Cardiac septum (tissue), 1 donor: ENCODE measurements around the gene CAMK4. TPM values are rescaled to one million over a fixed set of nuclear protein-coding genes. Genes with fewer than 3 reads are reported as not detected.
"Not testable (repeated sequence)": the region's sequence is repeated elsewhere in the genome, so short reads cannot be mapped to it uniquely, and the experiment has no call there.

Experiments used
- DNase-seq: peaks from one replicate; pipeline ENCODE4 v3.0.0-alpha.2; 2020; ENCODE audit warnings: low spot score
- intact Hi-C: fragments of 100-400 bp; cut with DNase I; formaldehyde crosslinking; loops from one replicate; pipeline ENCODE4 v1.14.0; 2022
- total RNA-seq: library from RNA; stranded (reverse); fragmentation: NEBNext Ultra II Directional; extraction: Animal tissue kit (Norgen Biotek cat#: 25700); gene quantifications from one replicate; pipeline ENCODE4 v1.2.1, GENCODE V29; 2021
- donor health status: DM: no; HTN: no; CAD: no.

Gene CAMK4
- total RNA-seq, 1 donor from 2014 or later, result 0.48 TPM

GRCh38 chr5:111299831-111300432 lies 75.7 kb downstream of the CAMK4 start:
- intact Hi-C loops, result no loop called here
- no peak for DNase-seq

GRCh38 chr5:111301264-111301663 lies 77.1 kb downstream of the CAMK4 start:
- DNase-seq, result no peak
- intact Hi-C loops, result no loop called here

- intact Hi-C loops, DNase-seq: not testable (repeated sequence)
Observed at GRCh38 chr5:111302043-111302442, 77.9 kb downstream of the CAMK4 start.

GRCh38 chr5:111308951-111309350 lies 84.8 kb downstream of the CAMK4 start:
- intact Hi-C loops, result no loop called here
- DNase-seq, result no peak

- no peak for DNase-seq
Observed at GRCh38 chr5:111309384-111309783, 85.2 kb downstream of the CAMK4 start.

GRCh38 chr5:111310711-111311620 lies 86.8 kb downstream of the CAMK4 start:
- no peak for DNase-seq
- intact Hi-C loops, result no loop called here

More at GRCh38 chr5:111309384-111309783, 85.2 kb downstream of the CAMK4 start:
- intact Hi-C loops, result no loop called here

- no peak for DNase-seq
- intact Hi-C loops, result no loop called here
Observed at GRCh38 chr5:111311666-111312065, 87.5 kb downstream of the CAMK4 start.

- intact Hi-C loops, result no loop called here
- no peak for DNase-seq
Observed at GRCh38 chr5:111313017-111313724, 89.0 kb downstream of the CAMK4 start.

- intact Hi-C loops, result no loop called here
- DNase-seq, result no peak
Observed at GRCh38 chr5:111320953-111321352, 96.8 kb downstream of the CAMK4 start.

GRCh38 chr5:111321376-111321775 lies 97.2 kb downstream of the CAMK4 start:
- DNase-seq, result no peak
- intact Hi-C loops, result no loop called here

GRCh38 chr5:111326551-111326950 lies 102.4 kb downstream of the CAMK4 start:
- DNase-seq, result no peak
- intact Hi-C loops, result no loop called here

GRCh38 chr5:111337133-111337532 lies 112.9 kb downstream of the CAMK4 start:
- DNase-seq, result no peak

GRCh38 chr5:111337688-111338087 lies 113.5 kb downstream of the CAMK4 start:
- no peak for DNase-seq
- intact Hi-C loops, result no loop called here

More at GRCh38 chr5:111337133-111337532, 112.9 kb downstream of the CAMK4 start:
- intact Hi-C loops, result no loop called here

GRCh38 chr5:111345731-111346130 lies 121.5 kb downstream of the CAMK4 start:
- intact Hi-C loops, result no loop called here
- DNase-seq, result no peak

GRCh38 chr5:111347021-111347420 lies 122.8 kb downstream of the CAMK4 start:
- DNase-seq, result no peak
- intact Hi-C loops, result no loop called here

- DNase-seq, result no peak
- intact Hi-C loops, result no loop called here
Observed at GRCh38 chr5:111348661-111349329, 124.6 kb downstream of the CAMK4 start.

- no peak for DNase-seq
Observed at GRCh38 chr5:111349429-111349828, 125.2 kb downstream of the CAMK4 start.

GRCh38 chr5:111353035-111353434 lies 128.9 kb downstream of the CAMK4 start:
- no peak for DNase-seq
- intact Hi-C loops, result no loop called here

More at GRCh38 chr5:111349429-111349828, 125.2 kb downstream of the CAMK4 start:
- intact Hi-C loops, result no loop called here

GRCh38 chr5:111358726-111359125 lies 134.5 kb downstream of the CAMK4 start:
- intact Hi-C loops, DNase-seq: not testable (repeated sequence)

- intact Hi-C loops, result no loop called here
Observed at GRCh38 chr5:111360173-111360572, 136.0 kb downstream of the CAMK4 start.

More at GRCh38 chr5:111360173-111360572, 136.0 kb downstream of the CAMK4 start:
- no peak for DNase-seq
